ENCODE measurements around the gene CALB2. TPM values are rescaled to one million over a fixed set of nuclear protein-coding genes. Genes with fewer than 3 reads are reported as not detected.
A peak's percentile ranks its signal among the peaks of the same experiment; 100 is the strongest.

The CALB2 gene
- total and polyA plus RNA-seq, 2 of the 8 experiments (the other 6 are each of a cell fraction or from before 2014, with no cell fraction given) = 1.9 to 2.6 TPM

GRCh38 chr16:71383054-71383773 is 24.7 kb downstream of the CALB2 start:
- ChIA-PET POLR2A (ENCODE audit: partially characterized antibody) (interaction anchor here (2.2 kb wide), 1 partner anchor 9 kb away, joined by 7 read pairs; no protein-coding TSS in a partner anchor), CTCF (ENCODE audit: partially characterized antibody) (interaction anchor here (0.5 to 2.4 kb wide), 7 partner anchors 9 to 224 kb away, joined by 3 to 23 read pairs (median 4); partner anchors contain the start of gene CALB2)
- H2BK20ac ChIP-seq (ENCODE audit: low read length) = no peak overlapping the region; the same call in 1 of the 2 replicates
- H4K20me1 ChIP-seq (replicated peaks in 1 of 2; ENCODE audit: control insufficient read depth in 1 of 2, insufficient read depth in 2 of 2, low read length in 2 of 2) = peaks cover 0 to 4% of the 10 kb centered on the region in 2 experiments
- H4K91ac ChIP-seq (replicated peaks; ENCODE audit: insufficient read length, low read length) = no peak overlapping the region
- H3K79me2 ChIP-seq (ENCODE audit: control insufficient read depth in 1 of 2, insufficient read depth in 2 of 2, low read length in 2 of 2) = no peaks in the 10 kb centered on the region
- no peak overlapping the region for H3K4ac ChIP-seq (replicated peaks; ENCODE audit: insufficient read length, low read depth, low read length)
- peaks cover 12 to 20% (median 16%) of the 10 kb centered on the region in 4 experiments; a peak in 5 of 7 replicates for H3K4me1 ChIP-seq (replicated peaks in 1 of 4; ENCODE audit: control insufficient read depth in 3 of 4, insufficient read depth in 4 of 4, low read length in 3 of 4)
- H3K4me2 ChIP-seq (ENCODE audit: insufficient read depth in 1 of 2, low read depth in 2 of 2, low read length in 2 of 2) = 0 out of 4 replicates have a peak overlapping the region, but pooled peaks of 1 of the 2 experiments have one; percentile 13
- no peak overlapping the region for H2BK12ac ChIP-seq (ENCODE audit: low read depth, low read length)
- H3K9ac ChIP-seq (replicated peaks in 1 of 4; ENCODE audit: extremely low read depth in 1 of 4, low read depth in 3 of 4, low read length in 3 of 4) = no peak overlapping the region
- H2AFZ ChIP-seq (ENCODE audit: low read length) = no peak overlapping the region
- 0 out of 7 replicates have a peak, but pooled peaks cover 0 to 2% (median 0%) of the 10 kb centered on the region in 4 experiments for H3K27me3 ChIP-seq (replicated peaks in 1 of 4; ENCODE audit: control insufficient read depth in 3 of 4, extremely low read depth in 1 of 4, insufficient read depth in 3 of 4, low read length in 3 of 4)
- no peak overlapping the region for H2AK5ac ChIP-seq (ENCODE audit: low read depth, low read length)
- H2BK5ac ChIP-seq (ENCODE audit: low read depth, low read length) = peak overlapping the region; percentile 49; the same call in 1 of the 2 replicates
- peak overlapping the region; percentile 47; the same call in 1 of the 2 replicates for H2BK15ac ChIP-seq (ENCODE audit: low read length)
- no peak overlapping the region for H2BK120ac ChIP-seq (replicated peaks; ENCODE audit: low read depth, low read length)
- H3K9me3 ChIP-seq (ENCODE audit: insufficient read depth in 2 of 2, low read depth in 1 of 2, low read length in 1 of 2) = no peaks in the 10 kb centered on the region
- H3K23me2 ChIP-seq (ENCODE audit: low read depth, low read length) = peaks cover 4% of the 10 kb centered on the region; the same call in 1 of the 2 replicates
- 85% methylated on average over 10 of the region's 11 CpGs; no CpG with 5 or more reads in 1 of the 2 experiments for WGBS, 2 experiments (ENCODE audit: extremely low coverage in 1 of 2, insufficient coverage in 1 of 2, insufficient read length in 1 of 2, insufficient replicate concordance in 2 of 2, low coverage in 1 of 2, low lambda C conversion rate in 2 of 2, missing lambda C conversion rate in 1 of 2)
- H3K36me3 ChIP-seq (ENCODE audit: control insufficient read depth in 2 of 4, insufficient read depth in 4 of 4, low read length in 3 of 4) = no peaks in the 10 kb centered on the region
- H4K8ac ChIP-seq (ENCODE audit: extremely low read depth, insufficient read depth, low read length) = no peak overlapping the region
- no peak overlapping the region for H4K5ac ChIP-seq (ENCODE audit: insufficient read length, low read depth, low read length)
- H3K23ac ChIP-seq (ENCODE audit: insufficient read length) = no peak overlapping the region
- FAIRE-seq = no peak
- no peaks in the 10 kb centered on the region for H3K79me1 ChIP-seq (ENCODE audit: low read depth, low read length)
- no peak for DNase-seq (ENCODE audit: low read depth in 1 of 2, low spot score in 2 of 2)
- no peak overlapping the region for H3K14ac ChIP-seq (ENCODE audit: insufficient read length)
- no peak overlapping the region for H3K56ac ChIP-seq (replicated peaks; ENCODE audit: insufficient read length, low read depth, low read length)
- no peak overlapping the region for H3K27ac ChIP-seq (ENCODE audit: low read depth, low read length)
- no peak overlapping the region for H3K18ac ChIP-seq (ENCODE audit: extremely low read depth, low read length)
- no peak overlapping the region for H3K4me3 ChIP-seq (ENCODE audit: extremely low read depth in 1 of 4, insufficient read depth in 2 of 4, low read depth in 3 of 4, low read length in 4 of 4)
- TF ChIP-seq ZNF274 (IDR thresholded peaks at IDR 0.05; ENCODE audit: borderline replicate concordance, extremely low read depth, low read length) (no peak), FOSL1 (IDR thresholded peaks at IDR 0.05; ENCODE audit: insufficient read depth, low read depth, low read length) (no peak), MAX (IDR thresholded peaks at IDR 0.05) (no peak), EP300 (IDR thresholded peaks at IDR 0.05; ENCODE audit: borderline replicate concordance in 1 of 2, low read depth in 2 of 2, low read length in 2 of 2) (no peak), NANOG (IDR thresholded peaks at IDR 0.05; ENCODE audit: insufficient read depth, low read depth, low read length, poor library complexity, severe bottlenecking) (no peak), JUN (IDR thresholded peaks at IDR 0.05; ENCODE audit: low read depth, low read length) (no peak), KDM5A (IDR thresholded peaks at IDR 0.05; ENCODE audit: low read length) (no peak), PHF8 (conservative IDR thresholded peaks at IDR 0.05; ENCODE audit: low read depth, low read length) (no peak), SAP30 (IDR thresholded peaks at IDR 0.05; ENCODE audit: insufficient read depth, insufficient replicate concordance, low read length) (no peak), SIN3A (conservative IDR thresholded peaks at IDR 0.05 in 1 of 2, IDR thresholded peaks at IDR 0.05 in 1 of 2; ENCODE audit: low read depth in 1 of 2, low read length in 2 of 2) (no peak)

Measured in H1 (cell line).